Prostate gland (tissue), 2 donors: ENCODE data around the gene TMEM178B. TPM values are rescaled to one million over a fixed set of nuclear protein-coding genes. Genes with fewer than 3 reads are reported as not detected.

Source experiments
- DNase-seq: peaks from one replicate; pipeline ENCODE4 v3.0.0-alpha.2; 2019; ENCODE audit warnings: low spot score
- H3K27ac ChIP-seq, 2 donors: fragments of 200-600 bp; sonication (generic); 2 replicates each; pipeline ENCODE4 v1.5.1; 2017 to 2019
- H3K27me3 ChIP-seq: fragments of 200-600 bp; sonication (generic); replicated peaks from 2 replicates; pipeline ENCODE4 v1.5.1; 2019; ENCODE audit not compliant: insufficient read depth
- H3K36me3 ChIP-seq, 2 donors: fragments of 200-600 bp; sonication (generic); 1 replicate in 1 of 2; 2 replicates in 1 of 2; pipeline versions ENCODE4 v1.5.1 to v1.8.1; 2017 to 2019
- H3K4me1 ChIP-seq: fragments of 200-600 bp; sonication (generic); replicated peaks from 2 replicates; pipeline ENCODE4 v1.5.1; 2019
- H3K4me3 ChIP-seq, 2 donors: fragments of 200-600 bp; sonication (generic); 2 replicates each; pipeline ENCODE4 v1.5.1; 2017 to 2019
- H3K9me3 ChIP-seq: fragments of 200-600 bp; sonication (generic); 2 replicates; pipeline ENCODE4 v1.5.1; 2017
- CTCF ChIP-seq, 4 experiments: fragments of 200-600 bp in 2 of 4; fragments of 450-650 bp in 2 of 4; sonication (generic) in 2 of 4; IDR thresholded peaks; 1 replicate in 3 of 4; 2 replicates in 1 of 4; pipeline ENCODE4 v1.5.1; 2016 to 2019; ENCODE audit warnings: antibody characterized with exemption in 4 of 4, mild to moderate bottlenecking in 2 of 4, moderate library complexity in 2 of 4
- POLR2A ChIP-seq: fragments of 450-650 bp; IDR thresholded peaks from one replicate; pipeline ENCODE4 v1.6.1; 2016; ENCODE audit warnings: antibody characterized with exemption, mild to moderate bottlenecking
- POLR2AphosphoS5 ChIP-seq: sonication (generic); formaldehyde crosslinking; IDR thresholded peaks from one replicate; pipeline ENCODE4 v1.6.1; 2017; ENCODE audit warnings: antibody characterized with exemption
- WGBS: methylation state at CpG from one replicate; pipeline ENCODE4 v1.1.5; 2018; 5-methylcytosine and 5-hydroxymethylcytosine counted together
- intact Hi-C: fragments of 100-400 bp; cut with DNase I; formaldehyde crosslinking; loops from one replicate; pipeline ENCODE4 v1.14.2; 2022
- total RNA-seq, 2 donors: library from RNA; depleted of rRNA; stranded (reverse); fragments of >200 nt; gene quantifications; one replicate each; pipeline ENCODE4 v1.1.0, GENCODE V29; 2016

Gene TMEM178B
- total RNA-seq, 2 donors from 2014 or later = 3.4 to 5.2 TPM

- DNase-seq = no peak
- 53% methylated on average over 3 of the region's 3 CpGs for WGBS
- H3K4me1 ChIP-seq = no peaks in the 10 kb centered on the region
- H3K27ac ChIP-seq = no peak overlapping the region
- intact Hi-C loops = no loop called here
- H3K36me3 ChIP-seq = no peaks in the 10 kb centered on the region
- no peaks in the 10 kb centered on the region for H3K9me3 ChIP-seq
- H3K4me3 ChIP-seq = no peak overlapping the region
- no peaks in the 10 kb centered on the region for H3K27me3 ChIP-seq
- TF ChIP-seq POLR2A (no peak), CTCF (IDR thresholded peaks at IDR 0.05) (no peak), POLR2AphosphoS5 (no peak)
These were observed 34.5 kb upstream of the TMEM178B start for GRCh38 chr7:141039376-141039775.

- H3K27me3 ChIP-seq = no peaks in the 10 kb centered on the region
- WGBS = 83% methylated on average over 14 of the region's 14 CpGs
- no peaks in the 10 kb centered on the region for H3K9me3 ChIP-seq
- H3K27ac ChIP-seq = no peak overlapping the region
- intact Hi-C loops = no loop called here
- no peak for TF ChIP-seq POLR2A
- peak; percentile 50 for TF ChIP-seq POLR2AphosphoS5
- no peak overlapping the region for H3K4me3 ChIP-seq
- H3K36me3 ChIP-seq = no peaks in the 10 kb centered on the region
- DNase-seq = peak; percentile 22
- no peaks in the 10 kb centered on the region for H3K4me1 ChIP-seq
These were observed 31.4 kb upstream of the TMEM178B start for GRCh38 chr7:141042222-141043193.

DNA sequence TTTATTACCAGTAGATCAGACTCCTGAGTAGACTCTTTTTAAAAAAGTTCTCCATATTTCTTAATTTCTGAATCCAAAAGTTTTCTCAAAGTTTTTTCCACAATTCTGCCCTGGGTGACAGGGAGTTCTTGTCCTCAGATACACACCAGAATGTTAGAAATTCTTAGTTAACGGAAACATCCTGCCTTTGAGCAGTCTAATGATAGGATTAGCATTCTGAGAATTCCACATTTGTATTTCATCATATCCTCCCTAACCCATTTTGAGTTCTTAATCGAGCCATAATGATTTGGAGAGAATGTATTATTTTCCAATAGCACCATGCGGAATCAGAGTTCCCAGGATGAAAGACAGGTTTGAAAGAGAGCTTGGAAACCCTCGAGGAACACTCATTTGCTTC is 30.2 kb upstream of the TMEM178B start:
- Histone ChIP-seq H3K27ac (no peak overlapping the region), H3K36me3 (no peaks in the 10 kb centered on the region), H3K4me3 (no peak overlapping the region), H3K9me3 (no peaks in the 10 kb centered on the region), H3K27me3 (no peaks in the 10 kb centered on the region), H3K4me1 (no peaks in the 10 kb centered on the region)
- intact Hi-C loops = no loop called here
- no peak for DNase-seq
- WGBS = 87% methylated on average over 4 of the region's 4 CpGs
- TF ChIP-seq POLR2A (no peak), CTCF (IDR thresholded peaks at IDR 0.05) (no peak), POLR2AphosphoS5 (no peak)

- intact Hi-C loops = no loop called here
- H3K4me3 ChIP-seq = no peak overlapping the region
- DNase-seq = no peak
These were observed 28.6 kb upstream of the TMEM178B start for GRCh38 chr7:141045126-141045841.

More at GRCh38 chr7:141045126-141045841, 28.6 kb upstream of the TMEM178B start:
- 51% methylated on average over 7 of the region's 7 CpGs for WGBS
- TF ChIP-seq CTCF (IDR thresholded peaks at IDR 0.05) = no peak
- no peak for TF ChIP-seq POLR2AphosphoS5
- TF ChIP-seq POLR2A = no peak
- Histone ChIP-seq H3K9me3 (no peaks in the 10 kb centered on the region), H3K27ac (no peak overlapping the region), H3K27me3 (no peaks in the 10 kb centered on the region), H3K36me3 (no peaks in the 10 kb centered on the region), H3K4me1 (no peaks in the 10 kb centered on the region)
